Activated CD4-positive, CD25-positive, alpha-beta regulatory T cell treated with anti-CD3 and anti-CD28 coated beads, Interleukin-2, amount 50 U/mL, for 72 hours (primary cell): ENCODE results near the gene PTPRCAP.

ENCODE experiments used
- DNase-seq: peaks from one replicate; pipeline ENCODE4 v3.0.0; 2021

Gene PTPRCAP

DNA sequence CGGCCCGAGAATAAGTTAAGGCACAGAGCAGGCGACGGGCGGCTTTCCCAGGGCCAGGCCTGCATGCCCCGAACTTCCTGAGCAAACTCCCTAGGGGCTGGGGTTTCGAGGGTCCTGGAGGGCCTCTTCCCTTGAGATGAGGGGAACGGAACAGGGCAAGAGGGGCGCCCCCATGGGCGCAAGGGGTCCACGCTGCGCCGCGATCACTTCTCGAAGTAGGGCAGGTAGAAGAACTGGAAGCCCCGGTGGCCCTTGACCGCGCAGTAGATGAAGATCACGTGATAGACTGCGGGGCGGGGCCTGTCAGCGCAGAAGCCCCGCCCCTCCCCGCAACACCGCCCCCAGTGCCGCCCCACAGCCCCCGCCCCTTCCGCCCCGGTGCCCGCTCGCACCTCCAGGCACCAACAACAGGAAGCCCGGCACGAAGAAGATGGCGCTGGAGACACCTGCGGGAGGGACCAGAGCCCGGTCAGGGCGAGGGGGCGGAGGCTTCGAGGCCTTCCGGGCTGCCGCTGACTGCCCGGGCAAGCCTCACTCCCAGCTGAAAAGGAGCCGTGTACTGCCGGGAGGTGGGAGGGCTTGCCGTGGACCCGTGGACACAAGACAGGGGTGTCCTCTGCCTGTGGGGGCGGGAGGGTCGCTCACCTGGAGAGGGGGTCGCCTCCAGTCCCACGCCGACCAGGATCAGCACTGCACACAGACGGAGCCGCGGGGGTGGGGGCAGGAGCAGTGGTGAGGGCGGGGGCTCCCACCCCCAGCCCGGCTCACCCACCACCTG, 27.1 kb upstream of the PTPRCAP start:
- peak; percentile 92 for DNase-seq

DNA sequence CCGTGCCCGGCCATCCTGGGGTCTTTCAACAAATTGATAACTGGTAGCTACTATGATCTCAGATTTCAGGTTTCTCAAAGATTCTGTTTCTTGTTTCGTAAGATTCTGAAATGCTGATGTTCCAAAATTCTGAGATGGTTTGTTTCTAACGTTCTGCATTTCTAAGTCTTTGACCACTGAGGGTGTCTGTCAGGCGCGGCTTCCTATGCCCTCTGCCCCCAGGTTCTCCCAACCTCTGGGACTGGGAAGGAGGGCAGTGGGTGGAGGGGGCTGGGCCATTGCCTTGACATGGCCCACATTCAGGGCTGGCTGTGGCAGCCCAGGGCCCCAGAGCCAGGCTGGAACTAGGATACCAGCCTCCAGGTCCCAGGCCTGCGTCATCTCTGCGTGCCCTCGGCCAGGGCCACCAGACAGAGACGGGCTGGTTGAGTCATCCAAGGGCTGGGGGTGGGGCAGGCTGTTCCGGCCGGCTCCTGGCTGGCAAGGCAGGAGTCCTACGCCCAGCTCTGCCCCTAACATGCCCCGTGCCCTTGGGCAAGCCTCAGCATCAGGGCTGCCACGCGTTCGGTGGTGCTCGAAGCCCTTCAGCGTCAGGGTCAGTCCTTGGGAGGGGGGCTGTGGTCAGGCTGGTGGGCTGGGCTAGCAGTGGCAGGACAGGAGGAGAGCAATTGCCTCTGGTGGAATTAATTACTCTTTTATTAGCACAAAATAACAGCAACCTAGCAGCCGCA, 26.4 kb upstream of the PTPRCAP start:
- DNase-seq: no peak

DNA sequence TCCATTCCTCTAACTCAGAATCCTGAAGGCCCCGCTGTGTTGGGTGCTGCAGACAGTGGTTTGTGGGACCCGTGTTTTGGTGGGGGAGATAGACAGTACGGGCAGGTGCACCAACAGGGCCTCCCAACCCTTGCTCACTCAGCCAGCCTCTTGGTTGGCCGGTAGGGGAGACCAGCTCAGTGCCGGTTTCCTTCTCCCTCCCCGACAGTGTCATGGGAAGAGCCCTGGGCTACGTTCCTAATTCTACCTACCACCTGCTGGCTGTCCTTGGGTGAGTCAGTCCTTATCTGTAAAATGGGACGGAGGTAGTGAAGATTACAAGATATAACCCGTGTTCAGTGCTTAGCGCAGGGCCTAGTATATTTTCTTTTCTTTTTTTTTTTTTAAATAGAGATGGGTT, 25.7 kb upstream of the PTPRCAP start:
- DNase-seq: no peak

DNA sequence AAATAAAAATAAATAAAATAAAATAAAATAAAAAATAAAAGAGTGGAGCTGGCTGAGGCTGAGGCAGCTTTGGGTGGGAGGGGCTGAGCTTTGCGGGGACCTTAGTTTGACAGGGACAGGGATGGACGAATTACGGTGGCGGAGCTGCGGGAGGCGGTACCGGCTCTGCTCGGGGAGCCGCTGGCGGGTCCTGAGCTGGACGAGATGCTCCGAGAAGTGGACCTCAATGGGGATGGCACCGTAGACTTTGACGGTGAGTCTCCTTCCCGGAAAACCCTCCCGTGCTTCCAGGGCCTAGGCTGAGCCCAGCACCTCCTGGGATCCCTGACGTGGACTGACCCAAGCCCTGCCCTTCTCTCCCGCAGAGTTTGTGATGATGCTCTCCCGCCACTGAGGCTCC, 20.8 kb upstream of the PTPRCAP start:
- no peak for DNase-seq

DNA sequence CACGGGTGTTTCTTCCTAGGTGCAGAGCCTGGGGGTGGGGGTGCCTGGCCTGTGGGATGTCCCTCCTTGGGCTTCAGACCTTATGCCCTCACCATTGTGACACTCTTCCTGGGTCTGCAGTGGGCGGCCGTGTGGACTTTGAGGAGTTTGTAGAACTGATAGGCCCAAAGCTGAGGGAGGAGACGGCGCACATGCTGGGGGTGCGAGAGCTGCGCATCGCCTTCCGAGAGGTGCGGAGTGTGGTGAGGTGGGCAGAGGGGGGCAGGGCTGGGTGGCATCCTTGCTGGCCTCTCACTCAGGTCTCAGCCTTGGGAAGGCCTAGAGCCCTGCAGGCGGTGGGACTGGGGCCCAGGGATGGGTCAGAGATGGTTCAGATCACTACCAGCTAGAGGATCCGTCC, 20.0 kb upstream of the PTPRCAP start:
- DNase-seq: no peak

DNA sequence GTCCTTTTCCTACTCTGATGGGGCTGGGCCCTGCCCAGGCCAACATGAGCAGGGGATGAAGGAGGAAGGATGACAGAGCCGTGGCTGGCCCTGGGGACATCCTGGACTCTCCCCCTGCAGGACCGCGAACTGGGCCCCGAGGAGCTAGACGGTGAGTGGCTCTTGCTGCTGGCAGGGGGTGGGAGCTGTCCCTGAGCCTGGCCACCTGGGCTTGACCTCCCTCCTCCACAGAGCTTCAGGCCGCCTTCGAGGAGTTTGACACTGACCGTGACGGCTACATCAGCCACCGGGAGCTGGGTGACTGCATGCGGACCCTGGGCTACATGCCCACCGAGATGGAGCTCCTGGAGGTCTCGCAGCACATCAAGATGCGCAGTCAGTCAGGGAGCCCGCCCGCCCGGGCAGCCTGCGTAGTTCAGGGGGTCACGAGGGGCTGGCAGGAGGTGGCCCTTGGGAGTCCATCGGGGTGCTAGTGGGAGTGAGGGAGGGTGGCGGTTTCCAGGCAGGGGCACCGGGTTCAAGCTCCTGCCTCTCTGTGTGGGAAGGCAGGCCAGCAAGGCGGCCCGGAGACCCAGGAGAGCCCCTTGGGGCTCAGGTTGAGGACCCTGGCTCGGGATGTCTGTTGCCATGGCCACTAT, 18.7 kb upstream of the PTPRCAP start:
- DNase-seq: no peak

DNA sequence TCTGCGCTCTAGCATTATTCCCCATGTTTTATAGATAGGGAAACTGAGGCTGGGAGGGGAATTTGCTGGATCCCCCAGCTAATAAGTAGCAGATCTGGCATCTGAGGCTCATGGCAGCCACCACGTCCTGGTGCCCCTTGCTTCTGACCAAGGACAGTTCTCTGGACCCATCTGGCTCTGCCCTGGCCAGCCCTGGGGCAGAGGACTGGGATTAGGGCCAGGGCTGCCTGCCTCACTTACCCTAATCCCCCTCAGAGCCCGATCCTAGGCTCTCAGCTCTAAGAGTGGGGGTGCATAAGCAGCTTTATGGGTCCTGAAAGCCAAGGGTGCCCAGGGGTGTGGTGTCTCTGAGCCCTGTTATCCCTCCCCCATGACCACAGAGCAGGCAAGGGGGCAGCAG, 17.6 kb upstream of the PTPRCAP start, which contains the start of gene CABP4:
TSS of gene CABP4 (plus strand) at position 301 of the 400 bp plus-strand sequence. CDS start at position 371, 70 bp downstream.
- no peak for DNase-seq

DNA sequence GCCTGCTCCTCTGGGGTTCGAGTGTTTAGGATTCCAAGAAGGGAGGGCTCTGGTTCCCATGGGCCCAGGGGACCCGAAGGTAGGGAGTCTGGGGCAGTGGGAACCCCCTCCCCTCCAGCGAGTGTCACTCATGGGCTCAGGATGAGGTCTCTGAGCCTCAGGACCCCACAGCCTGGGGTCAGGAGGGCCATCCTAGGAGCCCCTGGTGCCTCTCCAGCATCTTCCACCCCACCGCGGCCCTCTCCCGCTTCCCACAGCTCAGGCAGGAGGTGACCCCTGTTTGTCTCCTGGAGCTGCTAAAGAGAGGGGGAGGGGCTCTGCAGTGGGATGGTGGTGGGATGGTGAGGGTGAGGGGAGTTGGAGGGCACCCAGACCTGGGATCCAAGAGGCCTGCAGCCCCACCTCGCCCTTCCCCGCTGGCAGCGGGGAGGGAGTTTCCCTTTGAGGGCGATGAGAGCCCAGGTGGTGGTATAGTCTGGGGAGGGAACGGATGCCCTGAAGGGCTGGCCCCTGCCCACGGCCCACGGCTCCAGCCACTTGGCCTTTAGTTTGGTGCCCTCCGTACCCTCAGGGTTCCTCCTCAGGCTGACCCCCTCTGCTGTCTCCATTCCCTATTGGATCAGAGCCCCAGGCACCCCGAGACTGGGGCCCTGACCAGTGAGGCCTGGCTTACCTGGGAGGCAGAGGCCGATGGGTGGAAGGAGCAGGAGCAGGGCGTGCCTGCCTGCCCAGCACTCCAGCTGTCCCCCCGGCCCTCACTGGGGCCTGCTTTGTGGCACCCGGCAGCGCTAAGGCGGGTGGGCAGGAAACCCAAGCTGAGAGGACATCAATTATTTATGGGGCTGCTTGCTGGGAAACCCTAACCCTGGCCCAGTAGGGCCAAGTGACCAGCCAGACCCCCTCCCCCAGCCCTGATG, 16.6 kb upstream of the PTPRCAP start:
- DNase-seq: no peak

DNA sequence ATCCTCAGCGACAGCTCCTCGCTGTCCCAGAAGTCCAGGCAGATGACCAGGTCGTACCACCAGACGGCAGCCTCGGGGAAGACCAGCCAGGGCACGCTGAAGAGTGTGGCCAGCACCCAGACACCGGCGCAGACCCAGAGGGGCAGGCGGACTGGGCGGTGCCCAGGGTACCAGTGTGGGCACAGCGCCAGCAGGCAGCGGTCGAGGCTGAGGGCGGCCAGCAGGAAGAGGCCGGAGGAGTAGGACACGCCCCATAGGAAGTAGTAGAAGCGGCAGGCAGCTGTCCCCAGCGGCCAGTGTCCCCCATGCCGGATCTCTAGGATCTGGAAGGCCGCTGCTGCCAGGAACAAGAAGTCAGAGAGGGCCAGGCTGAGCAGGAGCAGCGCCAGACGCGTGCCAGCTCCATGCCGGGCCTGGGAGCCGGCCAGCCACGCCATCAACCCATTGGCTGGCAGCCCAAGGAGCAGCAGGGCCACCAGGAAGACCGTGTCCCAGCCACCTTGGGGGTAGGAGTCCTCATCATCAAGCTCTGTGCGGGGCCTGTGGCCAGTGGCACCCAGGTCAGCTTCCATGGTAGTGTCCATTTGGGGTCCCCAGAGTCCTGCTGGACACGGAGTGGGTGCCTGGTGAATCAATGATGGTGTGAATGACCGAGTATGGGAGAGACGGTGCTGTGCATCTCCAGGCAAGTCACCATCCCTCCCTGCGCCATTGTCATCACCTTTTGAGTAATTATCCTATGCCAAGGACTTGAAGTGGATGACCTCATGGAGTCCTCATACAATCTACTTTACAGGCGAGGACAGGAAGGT, 14.9 kb upstream of the PTPRCAP start, which contains the start of gene GPR152:
TSS of gene GPR152 (minus strand) at position 589 of the 812 bp plus-strand sequence. CDS start at position 584, 5 bp downstream.
- DNase-seq: no peak

DNA sequence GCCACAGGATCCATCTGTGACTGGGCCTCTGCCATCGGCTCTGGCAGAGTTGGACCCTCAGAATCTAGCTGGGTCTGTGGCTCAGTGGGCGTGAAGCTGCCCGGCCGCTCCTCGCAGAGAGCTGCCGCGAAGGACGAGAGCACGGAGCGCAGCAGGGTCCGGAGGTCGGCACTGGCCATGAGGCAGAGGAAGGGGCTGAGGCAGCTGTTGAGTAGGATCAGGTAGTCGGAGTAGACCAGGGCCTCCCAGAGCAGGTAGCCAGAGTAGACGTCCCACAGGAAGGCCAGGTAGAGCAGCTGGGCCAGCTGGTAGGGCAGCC, 14.1 kb upstream of the PTPRCAP start:
- no peak for DNase-seq

DNA sequence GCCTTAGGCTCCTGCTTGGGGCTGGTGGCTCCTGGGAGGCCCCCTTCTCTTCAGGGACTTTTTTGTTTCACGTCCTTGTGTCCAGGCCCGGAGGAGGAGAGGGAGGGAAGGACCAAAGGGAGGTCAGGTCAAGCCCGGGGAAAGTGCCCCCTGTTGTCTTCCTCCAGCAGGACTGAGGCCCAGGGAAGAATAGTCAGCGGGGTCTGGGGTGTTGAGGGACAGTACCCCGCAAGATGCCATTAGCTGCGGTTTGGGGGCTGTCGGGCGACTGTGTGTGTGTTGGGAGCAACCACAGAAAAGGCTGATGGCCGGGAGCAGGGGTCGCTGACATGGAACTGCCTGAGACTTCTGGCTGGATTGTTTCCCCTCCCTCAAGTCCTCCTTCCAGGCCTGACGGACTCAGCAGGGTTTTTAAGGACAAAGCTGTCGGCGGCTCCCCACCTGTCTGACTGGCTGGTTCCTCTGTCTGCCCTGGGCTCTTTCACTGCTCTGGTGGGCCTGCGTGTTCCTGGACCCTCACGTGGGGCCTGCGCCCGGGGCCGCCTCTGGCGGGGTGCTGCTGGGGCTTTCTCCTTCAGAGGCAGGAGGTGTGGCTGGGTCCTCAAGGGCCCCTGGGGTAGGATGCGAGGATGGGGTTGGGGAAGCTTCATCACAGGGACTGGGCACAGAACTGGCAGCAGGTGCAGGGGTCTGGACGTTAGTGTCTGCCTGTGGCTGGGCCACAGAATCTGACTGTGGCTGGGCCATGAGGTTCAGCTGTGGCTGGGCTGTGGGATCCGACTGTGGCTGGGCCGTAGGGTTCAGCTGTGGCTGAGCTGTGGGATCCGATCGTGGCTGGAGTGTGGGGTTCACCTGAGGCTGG, 13.5 kb upstream of the PTPRCAP start:
- no peak for DNase-seq

DNA sequence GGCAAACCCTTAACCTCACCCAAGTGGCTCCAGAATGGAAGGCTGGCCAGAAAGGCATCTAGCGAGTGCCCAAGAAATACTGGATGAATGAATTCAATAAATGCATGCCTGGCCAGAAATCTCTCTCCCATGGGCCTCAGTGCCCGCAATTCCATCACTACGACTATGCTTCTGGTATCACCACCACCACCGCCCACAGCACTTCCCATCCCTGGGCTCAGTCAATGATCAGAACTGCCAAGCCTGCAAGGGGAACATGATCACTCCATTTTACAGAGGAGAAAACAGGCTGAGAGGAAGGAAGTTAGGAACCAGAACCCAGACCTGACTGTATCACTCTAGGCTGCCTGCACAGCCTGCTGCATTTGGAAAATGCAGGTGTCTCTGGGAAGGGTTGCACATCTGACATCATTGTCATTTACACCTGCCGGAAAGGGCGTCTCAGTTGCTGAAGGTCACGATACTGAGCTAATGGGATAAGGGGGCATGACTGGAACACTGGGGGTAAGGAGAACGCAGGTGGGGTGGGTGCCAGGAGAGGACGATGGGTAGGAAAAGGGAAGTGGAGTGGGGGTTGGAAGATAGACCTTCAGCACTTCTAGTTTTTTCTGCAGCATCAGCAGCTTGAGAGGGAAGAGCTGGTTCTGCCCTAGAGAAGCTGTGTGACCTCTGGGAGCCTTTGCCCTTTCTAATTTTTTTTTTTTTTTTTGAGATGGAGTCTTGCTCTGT, 11.8 kb upstream of the PTPRCAP start:
- no peak for DNase-seq

DNA sequence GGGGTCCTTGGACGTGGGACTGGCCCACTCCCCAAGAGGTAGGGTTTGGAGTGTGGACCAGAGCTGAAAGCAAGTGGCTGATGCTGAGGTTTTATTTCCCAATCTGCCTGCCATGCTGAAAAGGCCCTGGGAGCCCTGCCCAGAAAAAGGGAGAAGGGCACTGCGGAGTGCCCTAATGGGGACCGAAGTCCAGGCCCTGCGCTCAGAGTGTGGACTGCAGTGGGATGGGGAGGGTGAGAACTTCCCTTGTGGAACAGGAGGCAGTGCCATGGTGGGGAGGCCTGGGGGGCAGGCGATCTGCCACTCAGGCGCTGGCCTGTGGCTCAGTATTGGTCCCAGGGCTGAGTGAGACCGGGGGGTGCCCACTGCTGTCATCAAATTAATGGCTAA, 10.7 kb upstream of the PTPRCAP start:
- DNase-seq: no peak

DNA sequence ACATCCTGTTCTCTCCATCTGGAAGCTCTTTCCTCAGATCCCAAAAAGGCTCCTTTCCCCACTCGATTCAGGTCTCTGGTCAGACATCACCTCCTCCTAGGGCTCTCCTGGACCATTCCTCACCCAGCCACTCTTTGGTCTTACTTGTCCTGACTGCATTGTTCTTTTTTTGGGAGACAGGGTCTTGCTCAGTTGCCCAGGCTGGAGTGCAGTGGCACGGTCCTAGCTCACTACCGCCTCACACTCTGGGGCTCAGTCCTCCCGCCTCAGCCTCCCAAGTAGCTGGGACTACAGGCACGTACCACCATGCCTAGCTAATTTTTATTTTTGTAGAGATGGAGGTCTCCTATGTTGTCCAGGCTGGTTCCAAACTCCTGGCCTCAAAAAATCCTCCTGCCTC, 8.0 kb upstream of the PTPRCAP start:
- no peak for DNase-seq

DNA sequence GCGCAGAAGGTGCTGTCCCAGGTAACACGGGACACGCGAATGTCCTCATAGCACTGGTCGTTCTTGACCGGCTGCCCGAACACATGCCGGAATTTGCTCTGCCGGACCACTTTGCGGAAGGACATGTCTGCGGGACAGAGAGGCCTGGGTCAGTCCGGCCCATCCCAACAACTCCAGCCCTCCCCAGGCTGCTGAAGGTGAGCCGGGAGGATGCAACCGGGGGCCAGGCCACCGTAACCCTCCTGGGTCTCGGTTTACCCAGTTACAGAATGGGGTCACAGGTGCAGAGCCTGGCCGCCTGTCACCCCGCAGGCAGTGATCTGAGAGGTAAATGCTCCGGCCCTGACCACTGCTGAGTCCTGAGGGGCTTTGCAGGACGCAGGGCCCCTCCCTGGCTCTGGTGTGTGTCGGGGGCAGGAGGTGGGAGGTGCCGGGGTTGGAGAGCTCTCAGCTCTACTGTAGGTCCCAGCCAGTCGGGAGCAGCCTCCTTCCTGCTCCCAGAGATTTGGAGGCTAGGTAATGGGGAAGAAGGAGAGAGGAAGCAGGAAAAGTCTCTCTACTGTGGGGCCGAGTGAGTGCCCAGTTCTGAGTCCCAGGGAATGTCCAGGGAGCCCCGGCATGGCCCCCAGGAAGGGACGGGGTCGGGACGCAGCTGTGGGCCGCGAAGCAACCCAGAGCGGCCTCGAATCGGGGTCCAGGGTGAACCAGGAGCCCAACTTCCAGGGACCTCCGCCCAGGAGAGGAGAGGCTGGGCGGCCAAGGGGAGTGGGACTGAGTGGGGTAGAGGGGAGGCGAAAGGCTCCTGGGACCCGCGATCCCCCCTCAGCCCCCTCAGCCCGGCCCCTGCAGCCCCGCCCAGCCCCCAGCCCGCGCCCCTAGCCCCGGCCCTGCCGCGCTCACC, 5.3 kb upstream of the PTPRCAP start:
- DNase-seq: no peak

DNA sequence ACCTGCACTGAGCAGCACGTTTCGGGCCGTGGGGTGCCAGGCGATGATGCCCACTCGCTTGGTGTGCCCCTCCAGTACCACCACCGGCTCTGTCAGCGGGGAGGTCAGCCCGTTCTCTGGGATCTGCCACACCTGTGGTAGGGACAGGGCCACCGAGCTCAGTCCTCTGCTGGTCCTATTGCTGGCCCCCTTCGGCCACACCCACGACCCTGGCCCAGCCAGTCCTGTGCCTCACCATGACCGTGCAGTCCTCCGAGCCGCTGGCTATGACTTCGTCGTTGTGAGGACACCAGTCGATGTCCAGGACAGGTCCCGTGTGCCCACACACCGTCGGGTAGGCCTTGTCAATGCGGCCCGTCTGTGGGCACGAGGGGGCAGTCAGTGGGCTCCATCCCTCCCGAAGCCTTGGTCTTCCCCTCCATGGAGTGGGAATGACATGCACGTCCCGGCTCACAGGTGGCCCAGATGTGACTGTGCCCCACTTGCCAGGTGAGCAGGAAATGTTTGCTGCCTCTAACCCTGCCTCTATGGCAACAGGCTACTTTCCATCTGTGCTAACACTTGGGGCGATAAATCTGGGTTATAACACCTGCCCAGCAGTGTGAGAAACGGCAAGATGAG, 4.4 kb upstream of the PTPRCAP start:
- DNase-seq: no peak

DNA sequence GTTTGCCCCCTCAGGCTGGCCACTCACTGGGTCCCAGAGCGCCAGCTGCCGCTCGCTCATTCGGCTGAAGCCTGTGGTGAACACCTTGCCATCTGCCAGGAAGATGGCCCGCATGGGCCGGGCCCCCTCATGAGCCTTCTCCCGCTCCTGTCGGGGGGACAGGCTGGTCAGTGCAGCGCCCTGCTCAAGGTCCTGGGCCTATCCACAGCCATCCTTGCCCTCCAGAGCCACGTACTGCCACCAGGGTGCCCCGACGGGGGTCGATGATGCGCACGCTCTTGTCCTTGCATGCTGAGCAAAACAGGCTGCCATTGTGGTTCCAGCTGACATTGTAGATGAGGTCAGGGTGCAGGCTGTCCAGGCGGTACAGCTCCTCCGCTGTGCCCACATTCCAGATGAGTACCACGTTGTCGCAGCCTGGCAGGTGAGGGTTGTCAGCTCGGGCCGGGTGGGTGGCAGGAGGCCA, 3.6 kb upstream of the PTPRCAP start:
- DNase-seq: no peak
